AG04449 (cell line): ENCODE measurements around the gene PBLD.

Experiments used
- CTCF ChIA-PET: fragments of 350-600 bp; formaldehyde crosslinking; extraction: SDS; loops from one replicate; lab custom pipeline; 2021; ENCODE audit warnings: antibody characterized with exemption; lab: Yijun Ruan, JAX
- POLR2A ChIA-PET: fragments of 400-600, 350-600 bp; formaldehyde crosslinking; extraction: SDS; loops from one replicate; lab custom pipeline; 2020; ENCODE audit warnings: antibody characterized with exemption, inconsistent platforms; lab: Yijun Ruan, JAX
- DNase-seq: peaks from one replicate; pipeline ENCODE4 v3.0.0-alpha.2; 2010; ENCODE audit warnings: low read depth, low spot score
- H3K4me3 ChIP-seq: 2 replicates; pipeline ENCODE4 v1.5.1; 2011; ENCODE audit warnings: low read depth, mild to moderate bottlenecking, control low read depth, low read length
- TF ChIP-seq, protein P1 (sequence below): IDR thresholded peaks from one replicate; pipeline ENCODE4 v1.5.1; 2011; ENCODE audit warnings: mild to moderate bottlenecking, moderate library complexity, low read length, control low read depth, inconsistent platforms; ENCODE audit not compliant: insufficient read depth; ENCODE audit errors: missing control alignments

PBLD gene

DNA sequence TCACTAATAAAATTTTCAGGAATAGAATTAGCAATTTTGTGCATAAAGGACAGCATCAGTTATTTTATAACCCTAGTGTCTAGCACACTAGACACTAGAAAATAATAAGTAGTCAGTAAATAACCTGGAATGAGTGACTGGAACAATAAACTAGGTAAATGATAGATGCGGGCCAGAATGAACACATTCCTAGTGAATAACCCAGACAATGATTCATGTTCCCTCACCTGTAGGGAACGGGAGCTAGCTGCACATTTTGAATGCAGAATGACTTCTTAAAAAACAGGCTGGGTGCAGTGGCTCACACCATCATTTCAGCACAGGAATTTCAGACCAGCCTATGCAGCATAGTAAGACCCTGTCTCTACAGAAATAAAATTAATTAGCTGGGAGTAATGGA lies 97.6 kb downstream of the PBLD start:
- TF ChIP-seq, protein P1, sequence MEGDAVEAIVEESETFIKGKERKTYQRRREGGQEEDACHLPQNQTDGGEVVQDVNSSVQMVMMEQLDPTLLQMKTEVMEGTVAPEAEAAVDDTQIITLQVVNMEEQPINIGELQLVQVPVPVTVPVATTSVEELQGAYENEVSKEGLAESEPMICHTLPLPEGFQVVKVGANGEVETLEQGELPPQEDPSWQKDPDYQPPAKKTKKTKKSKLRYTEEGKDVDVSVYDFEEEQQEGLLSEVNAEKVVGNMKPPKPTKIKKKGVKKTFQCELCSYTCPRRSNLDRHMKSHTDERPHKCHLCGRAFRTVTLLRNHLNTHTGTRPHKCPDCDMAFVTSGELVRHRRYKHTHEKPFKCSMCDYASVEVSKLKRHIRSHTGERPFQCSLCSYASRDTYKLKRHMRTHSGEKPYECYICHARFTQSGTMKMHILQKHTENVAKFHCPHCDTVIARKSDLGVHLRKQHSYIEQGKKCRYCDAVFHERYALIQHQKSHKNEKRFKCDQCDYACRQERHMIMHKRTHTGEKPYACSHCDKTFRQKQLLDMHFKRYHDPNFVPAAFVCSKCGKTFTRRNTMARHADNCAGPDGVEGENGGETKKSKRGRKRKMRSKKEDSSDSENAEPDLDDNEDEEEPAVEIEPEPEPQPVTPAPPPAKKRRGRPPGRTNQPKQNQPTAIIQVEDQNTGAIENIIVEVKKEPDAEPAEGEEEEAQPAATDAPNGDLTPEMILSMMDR = no peak
- POLR2A ChIA-PET = no interaction called here
- DNase-seq = no peak
- H3K4me3 ChIP-seq = no peak overlapping the region
- CTCF ChIA-PET = no interaction called here

- no peak for DNase-seq
- no peak overlapping the region for H3K4me3 ChIP-seq
- TF ChIP-seq, protein P1 = no peak
- ChIA-PET CTCF (no interaction called here), POLR2A (no interaction called here)
These were observed 99.7 kb downstream of the PBLD start for GRCh38 chr10:68233046-68233445.
